SHP77 (cell line): ENCODE results near the gene MARCHF6.
A peak's percentile ranks its signal among the peaks of the same experiment; 100 is the strongest.
"Not testable (repeated sequence)": the region's sequence is repeated elsewhere in the genome, so short reads cannot be mapped to it uniquely, and the experiment has no call there.

Source experiments
- DNase-seq, 2 experiments: peaks; one replicate each; lab custom pipeline; 2025; lab: John Stamatoyannopoulos, UW

MARCHF6 gene

DNA sequence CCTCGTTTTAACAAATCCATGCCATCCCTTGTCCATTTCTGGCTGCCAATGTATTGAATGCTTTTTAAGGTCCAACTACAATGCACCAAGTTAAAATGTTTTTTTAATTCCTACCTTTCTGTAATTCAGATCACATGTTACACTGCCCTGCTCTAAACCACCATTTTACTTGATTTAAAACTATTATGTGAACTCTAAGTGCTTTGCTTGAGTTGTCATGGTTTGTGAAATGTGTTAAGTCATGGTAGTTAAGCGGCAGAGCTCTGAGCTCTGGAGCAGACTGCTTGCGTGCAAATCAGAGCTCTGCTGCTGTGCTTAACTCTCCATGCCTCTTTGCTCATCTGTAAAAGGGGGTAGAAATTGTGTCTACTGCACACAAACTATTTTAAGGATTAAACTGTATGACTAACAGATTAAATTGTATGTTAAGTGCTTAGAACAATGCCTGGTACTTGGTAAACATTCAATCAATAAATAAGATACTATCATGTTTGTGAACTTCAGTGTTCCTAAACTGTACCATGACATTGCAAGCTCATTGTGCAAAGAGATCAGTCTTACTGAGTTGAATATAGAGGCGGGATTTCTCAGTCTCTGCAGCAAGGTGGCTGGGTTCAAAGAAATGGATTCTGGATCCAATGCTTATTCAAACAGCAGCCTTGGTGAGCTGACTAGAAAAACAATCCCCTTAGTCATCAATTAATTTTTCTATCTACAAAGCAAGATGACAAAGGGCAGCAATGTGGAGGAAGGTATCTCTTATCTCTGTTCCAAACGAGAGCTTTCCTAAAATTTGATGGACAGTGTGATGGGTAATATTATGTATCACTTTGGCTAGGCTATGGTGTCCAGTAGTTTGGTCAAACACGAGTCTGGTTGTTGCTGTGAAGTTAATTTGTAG is 29.7 kb upstream of the MARCHF6 start:
- DNase-seq: peak; percentile 49 to 72

DNA sequence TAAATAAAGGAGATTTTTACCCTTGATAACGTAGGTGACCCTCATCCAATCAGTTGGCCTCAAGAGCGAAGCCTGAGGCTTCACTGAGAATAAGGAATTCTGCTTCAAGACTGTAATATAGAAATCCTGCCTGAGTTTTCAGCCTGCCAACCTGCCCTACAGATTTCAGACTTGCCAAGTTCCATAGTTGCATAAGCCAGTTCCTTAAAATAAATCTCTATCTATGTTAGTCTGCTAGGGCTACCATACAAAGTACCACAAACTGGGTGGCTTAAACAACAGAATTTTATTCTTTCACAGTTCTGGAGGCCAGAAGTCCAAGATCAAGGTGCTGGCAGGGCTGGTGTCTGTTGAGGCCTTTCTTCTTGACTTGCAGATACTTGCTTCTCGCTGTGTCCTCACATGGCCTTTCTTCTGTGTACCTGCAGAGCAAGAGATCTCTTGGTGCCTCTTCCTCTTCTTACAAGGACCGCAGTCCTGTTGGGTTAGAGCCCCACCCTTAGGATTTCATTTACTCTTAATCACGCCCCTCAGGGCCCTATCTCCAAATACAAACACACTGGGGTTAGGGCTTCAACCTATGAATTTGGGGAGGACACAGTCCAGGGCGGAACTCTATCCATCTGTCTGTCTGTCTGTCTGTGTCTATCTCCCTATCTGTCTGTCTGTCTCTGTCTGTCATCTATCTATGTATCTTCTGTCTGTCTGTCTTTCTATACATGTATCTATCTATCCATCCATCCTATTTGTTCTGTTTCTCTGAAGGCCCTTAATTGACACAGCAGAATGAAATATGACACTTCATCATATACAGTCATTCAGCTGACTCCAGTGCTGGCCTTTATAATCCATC is 28.8 kb upstream of the MARCHF6 start:
- no peak for DNase-seq

DNA sequence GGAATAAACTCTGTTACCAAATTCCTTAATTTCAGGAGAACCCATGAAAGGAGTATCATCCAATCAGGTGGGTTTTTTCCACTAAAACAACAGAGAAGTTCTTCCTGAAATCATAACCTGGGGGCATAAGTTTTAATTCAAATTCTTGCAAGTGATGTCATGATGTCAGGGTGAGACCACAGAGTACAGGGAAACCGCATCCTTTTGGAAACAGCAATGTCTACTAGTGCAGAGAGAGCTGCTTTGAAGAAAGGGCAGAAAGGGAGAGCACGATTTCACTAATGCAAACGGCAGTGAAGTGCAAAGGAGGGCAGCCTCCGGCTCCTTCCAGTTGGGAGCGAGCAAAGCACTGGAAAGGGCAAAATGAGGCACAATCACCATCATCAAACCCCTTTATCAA is 25.2 kb upstream of the MARCHF6 start:
- DNase-seq: no peak

DNA sequence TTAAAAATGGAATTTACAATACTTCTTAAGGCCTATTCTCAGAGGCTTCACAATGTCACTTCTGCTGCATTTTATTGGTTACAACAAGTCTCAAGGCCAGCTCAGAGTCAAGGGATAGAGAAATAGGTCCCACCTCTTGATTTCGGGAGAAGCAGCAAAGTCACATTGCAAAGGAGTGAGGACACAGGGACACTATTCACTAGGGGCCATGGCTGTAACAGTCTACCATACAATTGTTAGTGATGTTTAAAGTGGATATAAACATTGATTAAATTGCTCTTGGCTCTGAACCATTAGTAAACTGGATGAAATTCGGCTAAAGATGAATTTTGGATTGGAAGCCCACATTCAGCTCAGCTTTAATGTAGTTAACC is 24.1 kb upstream of the MARCHF6 start:
- DNase-seq: no peak

DNA sequence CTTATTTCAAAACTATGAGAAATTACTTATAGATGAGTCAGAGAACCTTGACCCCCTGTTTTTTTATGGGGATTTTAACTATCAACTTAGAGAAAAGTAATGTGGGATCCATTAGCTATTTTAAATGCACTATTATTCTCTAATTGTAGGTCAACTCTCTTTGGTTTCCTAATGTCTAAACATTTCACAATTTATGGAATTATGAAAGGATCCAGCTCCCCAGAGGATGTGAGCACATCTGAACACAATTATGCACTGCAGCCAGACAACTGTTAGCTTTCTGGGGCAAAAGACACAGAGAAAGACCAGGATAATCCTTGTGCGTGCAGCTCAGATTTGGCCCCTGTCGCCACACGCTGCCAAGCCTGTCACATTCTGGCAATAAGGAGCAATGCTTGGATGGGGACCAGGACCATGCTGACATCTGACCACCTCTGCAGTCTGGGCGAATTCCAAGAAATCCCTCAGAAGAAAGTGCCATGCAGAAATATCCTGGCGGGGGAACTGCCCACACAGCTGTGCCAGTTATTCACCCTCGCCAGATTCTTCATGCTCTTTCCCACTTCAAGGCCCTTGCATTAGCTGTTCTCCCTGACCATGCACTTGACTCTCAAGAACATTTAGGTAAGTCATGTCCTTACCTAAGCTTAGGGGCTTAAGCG is 23.5 kb upstream of the MARCHF6 start:
- no peak for DNase-seq

DNA sequence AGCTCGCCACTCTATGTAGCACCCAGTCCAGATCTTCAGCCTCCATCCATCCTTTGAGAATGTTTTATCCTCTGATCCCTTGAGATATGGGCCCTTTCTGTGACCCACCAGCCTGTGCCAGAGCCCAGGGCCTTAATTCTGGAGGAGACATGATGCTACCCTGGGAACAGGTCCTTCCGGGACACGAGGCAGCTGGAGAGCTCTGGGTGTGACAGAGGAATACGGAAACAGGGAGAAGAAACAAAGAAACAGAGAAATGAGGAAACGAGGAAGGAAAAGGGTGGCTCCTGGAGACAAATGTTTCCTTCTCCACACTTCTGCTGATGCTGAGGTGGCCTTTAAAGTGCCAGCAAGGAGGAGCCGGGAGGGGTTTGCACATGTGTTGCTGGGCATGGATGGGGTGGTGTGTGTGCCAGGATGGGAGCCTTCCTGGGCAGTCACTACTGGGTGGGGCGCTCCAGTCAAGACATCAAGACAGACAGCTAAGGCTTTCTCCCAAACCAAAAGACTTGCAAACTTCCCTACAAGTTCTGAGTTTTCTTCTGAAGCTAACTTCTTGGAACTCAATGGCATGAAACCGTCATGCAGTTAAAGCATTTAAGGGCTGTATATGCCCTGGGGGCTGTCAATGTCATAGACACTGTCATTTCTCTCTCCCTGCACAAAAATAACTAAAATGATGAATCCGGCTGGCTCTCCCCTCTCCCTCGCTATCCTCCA is 22.8 kb upstream of the MARCHF6 start:
- DNase-seq: no peak

DNA sequence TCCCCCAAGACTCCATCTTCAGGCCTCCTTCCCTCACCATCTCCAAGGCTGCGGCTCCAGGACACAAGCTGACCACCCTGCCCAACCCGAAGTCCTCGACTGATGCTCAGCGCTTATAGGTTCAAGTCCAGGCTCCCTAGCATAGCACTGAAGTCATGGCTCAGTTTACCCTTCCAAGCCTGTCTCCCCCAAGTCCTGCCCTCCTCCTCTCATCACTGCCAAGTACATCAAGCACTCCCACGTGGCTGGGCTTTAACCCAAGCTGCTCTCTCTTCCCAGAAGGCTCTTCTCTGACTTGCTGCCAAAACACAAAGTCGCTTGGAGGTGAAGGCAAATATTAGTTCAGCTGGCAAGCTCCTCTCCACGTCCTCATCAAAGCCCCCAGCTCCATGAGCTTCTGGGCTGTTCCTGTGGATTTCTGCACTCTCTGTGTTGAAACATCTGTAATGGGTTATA is 22.1 kb upstream of the MARCHF6 start:
- DNase-seq: peak; percentile 98 to 99

DNA sequence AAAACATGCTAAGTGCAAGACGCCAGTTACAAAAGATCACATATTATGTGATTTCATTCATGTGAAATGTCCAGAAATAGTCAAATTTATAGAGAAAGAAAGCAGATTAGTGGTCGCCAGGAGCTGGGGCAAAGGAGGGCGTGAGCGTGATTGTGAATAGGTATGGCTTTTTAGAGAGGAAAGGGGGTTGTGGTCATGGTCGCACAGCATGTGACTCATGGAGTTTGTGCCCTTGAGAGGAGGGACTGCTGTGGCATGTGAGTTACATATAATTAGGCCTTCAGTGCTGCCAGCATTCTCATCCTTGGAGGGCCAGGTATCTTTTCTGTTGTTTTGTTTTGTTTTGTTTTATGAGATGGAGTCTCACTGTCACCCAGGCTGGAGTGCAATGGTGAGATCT is 21.2 kb upstream of the MARCHF6 start:
- peak in 1 of 2 experiments; percentile 23 for DNase-seq

DNA sequence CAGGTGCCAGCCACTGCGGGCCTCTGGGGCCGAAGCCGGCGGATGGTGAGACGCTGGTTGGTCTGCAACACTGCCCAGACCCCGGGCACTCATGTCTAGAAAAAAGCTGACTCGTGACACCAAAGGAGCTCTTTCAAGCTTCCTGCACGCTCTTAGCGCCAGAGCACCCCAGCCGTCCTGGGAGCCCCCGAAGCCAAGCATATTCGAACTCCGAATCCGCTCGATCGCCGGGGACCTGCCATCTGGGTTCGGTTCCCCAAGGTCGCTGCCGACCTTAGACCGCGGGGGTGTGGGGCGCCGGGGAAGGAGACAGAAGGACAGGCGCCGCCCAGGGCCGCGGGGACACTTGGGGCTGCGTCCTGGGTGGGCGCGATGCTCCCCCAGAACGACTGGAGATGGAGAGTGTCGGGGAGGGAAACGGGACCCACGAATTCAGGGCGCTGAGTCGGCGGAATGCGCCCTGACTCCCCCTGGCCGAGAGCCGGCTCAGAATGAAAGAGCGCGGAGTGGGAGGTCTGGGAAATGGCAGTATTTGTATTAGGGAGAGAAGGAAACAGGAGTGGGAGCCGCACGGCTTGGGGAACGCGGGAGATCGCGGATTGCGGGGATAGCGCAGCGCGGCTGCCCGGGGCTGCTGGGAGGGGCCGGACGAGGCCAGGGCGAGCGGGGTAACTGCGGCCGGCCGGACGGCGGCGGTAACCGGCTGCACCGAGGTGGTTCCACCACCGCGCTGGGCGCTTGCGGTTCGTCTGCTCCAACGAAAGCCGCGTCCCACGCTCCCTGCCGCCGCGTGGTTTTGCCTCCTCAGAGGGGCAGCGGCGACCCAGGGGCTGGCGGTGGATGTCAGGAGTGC is 20.1 kb upstream of the MARCHF6 start:
- DNase-seq: no peak

DNA sequence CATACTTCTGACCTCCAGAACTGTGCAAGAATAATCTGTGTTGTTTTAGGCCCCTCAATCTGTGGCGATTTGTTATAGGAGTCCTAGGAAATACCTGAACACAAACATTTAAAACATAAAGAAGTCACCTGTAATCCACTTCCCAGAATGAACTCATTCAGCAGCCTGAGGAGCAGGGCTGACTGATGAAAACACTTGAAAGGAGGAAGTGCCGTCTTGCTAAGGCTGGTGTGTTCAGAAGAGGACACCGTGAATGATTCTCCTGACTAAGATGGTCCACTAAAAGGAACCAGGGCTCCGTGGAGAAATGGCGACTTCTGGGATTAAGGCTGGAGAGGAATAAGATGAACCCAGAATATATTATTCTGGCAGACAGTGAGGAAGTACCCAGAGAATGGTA is 18.7 kb upstream of the MARCHF6 start:
- no peak for DNase-seq

DNA sequence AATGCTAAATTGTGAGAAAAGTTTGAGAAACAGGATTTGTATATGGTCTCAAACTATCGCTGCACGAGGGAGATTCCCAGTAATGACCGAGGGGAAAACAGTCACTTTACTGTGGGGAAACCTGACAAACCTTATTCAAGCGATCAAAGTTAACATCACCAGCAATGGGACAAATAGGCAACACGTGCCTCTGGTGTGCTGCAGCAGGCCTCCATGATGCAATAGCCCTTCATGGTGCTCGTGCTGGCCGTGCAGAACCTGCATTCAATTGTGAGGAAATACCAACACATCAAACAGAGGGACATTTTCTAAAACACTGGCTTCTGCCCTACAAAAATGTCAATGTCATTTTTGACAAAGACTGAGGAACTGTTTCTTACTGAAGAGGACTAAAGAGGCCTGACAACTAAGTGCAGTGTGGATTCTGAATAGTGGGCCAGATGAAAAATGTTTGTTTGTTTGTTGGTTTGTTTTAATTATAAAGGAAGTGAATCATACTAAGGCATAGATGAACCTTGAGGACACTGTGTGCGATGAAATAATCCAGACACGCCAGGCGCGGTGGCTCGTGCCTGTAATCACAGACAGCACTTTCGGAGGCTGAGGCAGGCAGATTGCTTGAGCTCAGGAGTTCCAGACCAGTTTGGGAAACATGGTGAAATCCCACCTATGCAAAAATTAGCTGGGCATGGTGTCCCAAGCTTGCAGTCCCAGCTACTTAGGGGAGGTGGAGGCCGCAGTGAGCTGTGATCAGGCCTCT is 17.6 kb upstream of the MARCHF6 start:
- no peak for DNase-seq

DNA sequence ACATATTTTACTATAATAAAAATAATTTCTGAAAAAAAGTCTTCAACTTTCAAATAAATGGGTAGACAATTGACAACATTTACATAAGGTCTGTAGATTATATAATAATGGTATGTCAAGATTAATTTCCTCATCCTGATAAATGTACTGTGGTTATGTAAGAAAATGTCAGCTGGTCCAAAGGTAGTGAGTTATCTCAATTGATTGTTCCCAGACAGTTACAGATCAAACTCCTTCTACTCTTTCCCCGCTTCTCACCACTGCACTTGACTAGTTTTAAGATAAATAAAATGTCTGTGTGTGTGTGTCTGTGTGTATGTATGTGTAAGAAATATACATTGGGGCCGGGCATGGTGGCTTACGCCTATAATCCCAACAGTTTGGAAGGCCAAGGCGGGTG is 16.4 kb upstream of the MARCHF6 start:
- DNase-seq: no peak

DNA sequence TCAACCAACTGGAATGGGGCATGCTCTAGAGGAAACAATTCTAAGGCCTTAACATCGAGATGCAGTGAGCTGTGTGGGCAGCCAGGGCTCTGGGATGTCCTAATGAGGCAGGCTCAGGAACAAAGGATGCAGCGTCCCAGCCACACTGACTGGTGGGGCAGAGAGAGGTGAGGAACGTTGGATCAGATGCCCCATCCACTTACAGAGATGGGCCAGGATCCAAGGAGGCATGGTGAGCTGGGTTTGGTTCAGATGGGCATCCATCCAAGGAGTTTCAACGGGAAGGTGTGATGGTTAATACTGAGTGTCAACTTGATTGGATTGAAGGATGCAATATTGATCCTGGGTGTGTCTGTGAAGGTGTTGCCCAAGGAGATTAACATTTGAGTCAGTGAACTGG is 15.5 kb upstream of the MARCHF6 start:
- no peak for DNase-seq

DNA sequence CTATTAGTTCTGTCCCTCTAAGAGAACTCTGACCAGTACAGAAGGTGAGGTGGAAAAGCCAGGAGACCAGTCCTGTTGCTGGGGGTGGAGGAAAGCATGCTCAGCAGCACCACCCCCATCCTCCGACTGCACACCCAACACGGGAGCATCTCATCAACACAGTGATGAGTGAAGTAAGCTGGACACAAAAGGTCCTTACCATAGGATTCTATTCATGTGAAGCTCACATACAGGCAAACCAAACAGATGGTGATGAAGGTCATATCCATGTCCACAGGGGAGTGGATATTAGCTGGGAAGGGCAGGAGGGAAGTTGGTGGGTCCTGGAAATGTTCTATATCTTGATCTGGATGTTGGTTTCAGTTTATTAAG is 14.8 kb upstream of the MARCHF6 start:
- DNase-seq: no peak

DNA sequence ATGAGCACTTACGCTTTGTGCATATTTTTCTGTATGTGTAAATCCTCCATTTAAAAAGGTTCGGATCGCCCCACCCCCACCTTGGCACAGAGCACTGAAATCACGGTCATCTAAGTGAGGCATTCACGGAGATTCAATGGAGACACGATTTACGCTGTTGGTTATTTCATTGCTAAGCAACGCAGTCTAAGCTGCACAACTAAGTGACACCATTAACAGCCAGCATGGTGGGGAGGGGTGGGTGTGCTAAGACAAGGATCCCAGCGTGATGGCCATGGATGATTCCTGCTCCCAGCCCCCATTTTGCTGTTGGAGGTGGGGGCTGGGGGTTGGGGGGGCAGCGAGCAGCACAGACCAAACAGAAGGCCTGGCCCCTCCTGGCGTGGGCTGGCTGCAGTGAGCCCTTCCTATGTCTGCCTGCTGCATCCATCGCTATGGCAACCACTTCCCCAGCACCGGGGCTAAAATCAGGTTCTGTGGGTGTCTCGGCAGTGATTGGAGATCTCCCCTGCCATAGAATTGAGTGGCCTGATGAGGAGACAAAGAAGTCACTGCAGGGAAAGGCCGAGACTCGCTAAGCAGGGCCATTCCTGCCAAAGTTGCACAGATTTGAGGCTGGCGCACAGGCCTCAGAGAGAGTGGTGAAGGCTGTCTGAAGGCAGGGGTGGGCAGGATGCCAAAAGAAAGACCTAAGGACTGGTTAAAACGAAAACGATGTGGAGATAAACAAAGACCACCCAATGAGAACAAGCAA is 14.3 kb upstream of the MARCHF6 start:
- no peak for DNase-seq

DNA sequence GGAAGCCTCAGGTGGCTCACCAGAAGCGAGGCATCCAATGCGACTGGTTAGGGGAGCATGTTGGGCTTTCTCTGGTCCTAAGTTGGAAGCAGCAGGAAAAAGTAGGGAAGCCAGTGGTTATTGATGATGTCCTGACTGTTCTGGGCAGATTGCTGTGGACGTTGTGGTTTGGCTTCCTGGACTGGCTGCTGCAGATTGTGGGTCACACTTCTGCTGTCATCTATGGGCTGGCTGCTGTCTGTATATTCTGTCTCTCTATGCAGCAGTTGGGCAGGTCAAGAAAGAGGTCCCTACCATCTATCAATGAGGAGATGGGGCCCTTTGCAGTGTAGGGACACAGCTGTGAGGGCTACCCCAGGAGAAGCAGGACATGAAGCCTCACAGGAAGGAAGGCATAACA is 13.5 kb upstream of the MARCHF6 start:
- DNase-seq: no peak

DNA sequence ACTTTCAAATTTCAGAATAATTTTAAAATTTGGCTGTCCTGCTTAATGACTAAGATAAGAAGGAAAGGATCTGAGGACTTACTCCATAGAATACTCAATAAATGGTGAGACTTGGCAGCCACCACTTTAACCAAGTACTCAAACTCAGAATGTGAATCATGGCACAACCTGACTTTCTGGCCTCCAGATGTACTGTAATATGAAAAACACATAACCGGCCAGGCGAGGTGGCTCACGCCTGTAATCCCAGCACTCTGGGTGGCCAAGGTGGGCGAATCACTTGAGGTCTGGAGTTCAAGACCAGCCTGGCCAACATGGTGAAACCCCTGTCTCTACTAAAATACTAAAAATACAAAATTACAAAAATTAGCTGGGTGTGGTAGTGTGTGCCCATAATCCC is 10.0 kb upstream of the MARCHF6 start:
- DNase-seq: no peak

DNA sequence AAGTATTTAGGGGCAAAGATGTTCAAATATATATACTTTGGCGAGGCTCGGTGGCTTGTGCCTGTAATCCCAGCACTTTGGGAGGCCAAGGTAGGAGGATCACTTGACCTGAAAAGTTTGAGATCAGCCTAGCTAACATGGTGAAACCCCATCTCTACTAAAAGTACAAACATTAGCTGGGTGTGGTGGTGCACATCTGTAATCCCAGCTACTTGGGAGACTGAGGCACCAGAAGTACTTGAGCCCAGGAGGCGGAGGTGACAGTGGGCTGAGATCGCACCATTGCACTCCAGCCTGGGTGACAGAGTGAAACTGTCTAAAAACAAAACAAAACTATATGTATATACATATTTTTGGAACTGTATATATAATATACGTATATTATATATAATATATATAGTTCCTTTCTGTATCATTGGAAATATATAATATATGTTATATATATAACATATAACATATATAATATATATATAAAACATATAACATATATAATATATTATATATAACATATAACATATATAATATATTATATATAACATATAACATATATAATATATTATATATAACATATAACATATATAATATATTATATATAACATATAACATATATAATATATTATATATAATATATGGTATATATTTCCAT is 8.9 kb upstream of the MARCHF6 start:
- not testable (repeated sequence) for DNase-seq

DNA sequence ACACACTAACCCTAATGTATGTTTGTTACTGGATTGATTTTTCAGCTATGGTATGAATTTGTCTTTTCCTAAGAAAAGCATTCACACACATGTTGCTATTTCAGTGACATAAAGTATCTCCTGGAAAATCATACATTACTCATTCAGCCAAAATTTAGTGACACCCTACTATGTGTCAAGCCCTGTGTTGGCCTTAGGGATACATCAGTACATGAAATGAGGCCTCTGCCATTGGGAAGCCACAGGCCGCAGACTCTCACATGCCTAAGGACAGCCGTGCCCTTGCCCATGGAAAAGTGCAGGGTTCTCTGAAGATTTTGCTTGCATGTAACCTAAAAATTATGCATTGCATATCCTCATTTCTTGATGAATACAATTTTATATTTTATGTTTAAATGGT is 5.2 kb upstream of the MARCHF6 start:
- DNase-seq: no peak
